ENCODE data around the gene GGTLC2. TPM values are rescaled to one million over a fixed set of nuclear protein-coding genes. Genes with fewer than 3 reads are reported as not detected.
"Not testable (repeated sequence)": the region's sequence is repeated elsewhere in the genome, so short reads cannot be mapped to it uniquely, and the experiment has no call there.

GGTLC2 gene
- not detected for total RNA-seq
- polyA plus RNA-seq: not detected

DNA sequence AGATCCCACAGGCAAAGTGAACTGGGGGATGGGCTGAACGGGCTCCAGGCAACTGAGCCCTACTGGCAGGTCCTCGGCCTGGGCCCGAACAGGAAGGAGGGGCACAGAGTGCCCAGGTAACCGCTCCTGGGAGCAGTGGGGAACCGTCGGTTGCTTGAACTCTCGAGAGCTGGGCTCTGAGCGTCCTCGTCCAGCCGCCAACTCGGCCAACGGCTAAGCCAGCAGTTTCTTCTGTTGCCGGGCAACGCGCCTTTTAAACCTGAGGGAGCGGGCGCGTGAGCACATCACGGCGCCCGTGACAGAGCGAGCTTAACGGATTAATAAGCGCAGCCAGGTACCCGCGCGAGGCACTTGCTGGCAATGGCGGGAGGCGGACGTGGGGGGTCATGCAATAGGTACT, at the start of gene GGTLC2:
Gene GGTLC2, plus strand, starts transcription at position 301 of the 400 bp plus-strand sequence. CDS start 1,732 bp downstream, outside the sequence.
- H3K27ac Mint-ChIP-seq; POLR2A ChIA-PET; H3K27me3 ChIP-seq (ENCODE audit: insufficient read depth, low read length, poor library complexity, severe bottlenecking); H3K9me3 Mint-ChIP-seq; DNase-seq; H3K4me3 Mint-ChIP-seq; H3K36me3 ChIP-seq (ENCODE audit: insufficient read depth, low read length); CTCF ChIA-PET; H3K9me3 ChIP-seq (ENCODE audit: low read length); H3K27me3 Mint-ChIP-seq; H3K4me1 ChIP-seq (ENCODE audit: insufficient read depth, low read length); H3K36me3 Mint-ChIP-seq; H3K27ac ChIP-seq (ENCODE audit: low read depth, low read length); H3K4me3 ChIP-seq (ENCODE audit: low read length); H3K4me1 Mint-ChIP-seq: not testable (repeated sequence)

DNA sequence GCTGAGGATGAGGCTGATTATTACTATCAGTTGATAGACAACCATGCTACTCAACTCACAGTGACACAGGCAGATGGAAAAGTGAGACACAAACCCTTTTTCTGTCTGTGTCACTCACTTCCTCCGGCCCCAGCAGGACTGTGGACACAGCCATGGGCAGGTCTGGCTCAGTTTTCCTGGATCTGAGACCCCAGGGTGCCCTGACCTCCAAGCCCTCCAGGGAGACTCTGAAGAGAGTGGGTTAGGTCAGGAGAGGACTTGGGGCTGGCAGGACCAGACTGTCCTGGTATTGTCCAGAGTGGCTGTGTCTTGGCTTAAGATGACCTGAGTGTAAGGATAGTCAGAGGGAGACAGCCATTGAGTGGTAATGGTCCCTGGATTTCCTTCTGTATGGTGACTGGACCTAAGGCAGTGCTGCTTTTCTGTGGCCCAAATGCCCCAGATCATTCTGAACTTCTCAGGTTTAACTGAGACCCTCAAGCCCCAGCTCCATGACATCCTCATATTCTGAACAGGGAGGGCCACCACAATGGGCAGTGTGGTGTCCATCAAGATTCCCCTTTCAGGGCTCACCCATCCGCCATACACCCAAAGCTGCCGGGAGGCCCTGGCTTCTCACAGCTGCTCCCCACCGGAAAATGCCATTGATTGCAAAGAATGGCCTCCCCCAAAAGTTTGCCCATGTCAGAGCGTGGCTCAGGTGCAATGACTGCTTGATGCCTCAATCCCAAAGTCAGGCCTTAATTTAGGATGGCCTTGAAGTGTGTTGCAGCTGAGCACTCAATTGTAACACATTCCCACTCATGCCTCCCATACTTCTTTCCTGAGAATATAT, 49.2 kb upstream of the GGTLC2 start:
- no peaks in the 10 kb centered on the region for H3K27me3 ChIP-seq (ENCODE audit: insufficient read depth, low read length, poor library complexity, severe bottlenecking)
- no peak overlapping the region for H3K27ac ChIP-seq (ENCODE audit: low read depth, low read length)
- H3K4me1 ChIP-seq (ENCODE audit: insufficient read depth, low read length): no peaks in the 10 kb centered on the region
- no peak overlapping the region for H3K4me3 ChIP-seq (ENCODE audit: low read length)
- H3K4me3 Mint-ChIP-seq: no peak overlapping the region
- peaks cover 7 to 14% of the 10 kb centered on the region in 2 donors for H3K27me3 Mint-ChIP-seq
- H3K9me3 Mint-ChIP-seq: no peaks in the 10 kb centered on the region
- CTCF ChIA-PET: interaction anchor here (1.0 to 1.1 kb wide), 2 partner anchors 8 to 158 kb away, joined by 3 to 4 read pairs; no protein-coding TSS in a partner anchor
- H3K36me3 ChIP-seq (ENCODE audit: insufficient read depth, low read length): no peaks in the 10 kb centered on the region
- H3K4me1 Mint-ChIP-seq: peaks cover 0 to 6% (median 0%) of the 10 kb centered on the region in 3 donors
- POLR2A ChIA-PET: no interaction called here
- H3K9me3 ChIP-seq (ENCODE audit: low read length): no peaks in the 10 kb centered on the region
- no peaks in the 10 kb centered on the region for H3K36me3 Mint-ChIP-seq
- DNase-seq: no peak
- H3K27ac Mint-ChIP-seq: peak overlapping the region in 1 of 8 donors; percentile 47

DNA sequence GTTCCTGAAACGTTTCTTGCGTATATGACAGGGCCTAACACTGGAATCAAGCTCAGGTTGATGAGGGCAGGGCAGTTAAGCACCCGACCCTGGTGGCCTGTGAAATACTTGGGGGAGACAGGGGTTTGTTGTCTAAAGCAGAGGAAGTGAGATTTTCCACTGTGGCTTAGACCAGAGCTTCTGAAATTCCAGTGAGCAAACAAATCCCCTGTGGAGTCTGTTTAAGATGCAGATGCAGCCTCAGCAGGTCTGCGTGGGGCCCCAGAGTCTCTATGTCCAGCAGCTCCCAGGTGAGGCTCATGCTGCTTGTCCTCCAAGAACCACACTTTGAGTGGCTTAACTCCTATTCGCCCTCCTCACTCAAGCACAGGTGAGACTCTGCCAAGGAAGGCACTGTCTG, 46.3 kb upstream of the GGTLC2 start:
- Histone ChIP-seq H3K9me3 (ENCODE audit: low read length) (no peaks in the 10 kb centered on the region), H3K4me3 (ENCODE audit: low read length) (no peak overlapping the region), H3K4me1 (ENCODE audit: insufficient read depth, low read length) (no peaks in the 10 kb centered on the region), H3K27me3 (ENCODE audit: insufficient read depth, low read length, poor library complexity, severe bottlenecking) (no peaks in the 10 kb centered on the region), H3K27ac (ENCODE audit: low read depth, low read length) (no peak overlapping the region), H3K36me3 (ENCODE audit: insufficient read depth, low read length) (no peaks in the 10 kb centered on the region)
- ChIA-PET CTCF (interaction anchor here (1.1 to 2.5 kb wide), 3 partner anchors 11 to 357 kb away, joined by 3 to 16 read pairs (median 3); no protein-coding TSS in a partner anchor), POLR2A (no interaction called here)
- Mint-ChIP-seq H3K36me3 (no peaks in the 10 kb centered on the region), H3K4me3 (no peak overlapping the region), H3K27me3 (peaks cover 6 to 13% of the 10 kb centered on the region in 2 donors), H3K4me1 (peaks cover 0 to 6% (median 0%) of the 10 kb centered on the region in 3 donors), H3K9me3 (no peaks in the 10 kb centered on the region), H3K27ac (peak overlapping the region in 1 of 8 donors; percentile 51)
- no peak for DNase-seq

GRCh38 chr22:22599248-22599647, 45.2 kb upstream of the GGTLC2 start:
- Mint-ChIP-seq H3K4me1 (no peaks in the 10 kb centered on the region), H3K9me3 (no peaks in the 10 kb centered on the region), H3K36me3 (no peaks in the 10 kb centered on the region), H3K27ac (no peak overlapping the region), H3K4me3 (no peak overlapping the region), H3K27me3 (peaks cover 3 to 8% of the 10 kb centered on the region in 2 donors)
- H3K4me3 ChIP-seq (ENCODE audit: low read length): no peak overlapping the region
- no peak overlapping the region for H3K27ac ChIP-seq (ENCODE audit: low read depth, low read length)
- H3K4me1 ChIP-seq (ENCODE audit: insufficient read depth, low read length): no peaks in the 10 kb centered on the region
- H3K36me3 ChIP-seq (ENCODE audit: insufficient read depth, low read length): no peaks in the 10 kb centered on the region
- ChIA-PET CTCF (interaction anchor here (2.5 kb wide), 1 partner anchor 12 kb away, joined by 16 read pairs; no protein-coding TSS in a partner anchor), POLR2A (no interaction called here)
- H3K9me3 ChIP-seq (ENCODE audit: low read length): no peaks in the 10 kb centered on the region
- no peak for DNase-seq
- no peaks in the 10 kb centered on the region for H3K27me3 ChIP-seq (ENCODE audit: insufficient read depth, low read length, poor library complexity, severe bottlenecking)

- Mint-ChIP-seq H3K4me3 (no peak overlapping the region), H3K27ac (peak overlapping the region in 1 of 8 donors; percentile 57), H3K36me3 (no peaks in the 10 kb centered on the region), H3K27me3 (peaks cover 3 to 8% of the 10 kb centered on the region in 2 donors), H3K9me3 (no peaks in the 10 kb centered on the region), H3K4me1 (peaks cover 0 to 4% (median 0%) of the 10 kb centered on the region in 3 donors)
- CTCF ChIA-PET: interaction anchor here (0.9 to 1.1 kb wide), 2 partner anchors 10 to 14 kb away, joined by 3 read pairs; no protein-coding TSS in a partner anchor
- Histone ChIP-seq H3K27me3 (ENCODE audit: insufficient read depth, low read length, poor library complexity, severe bottlenecking) (peaks cover 7% of the 10 kb centered on the region), H3K4me3 (ENCODE audit: low read length) (no peak overlapping the region), H3K27ac (ENCODE audit: low read depth, low read length) (no peak overlapping the region), H3K36me3 (ENCODE audit: insufficient read depth, low read length) (no peaks in the 10 kb centered on the region), H3K9me3 (ENCODE audit: low read length) (no peaks in the 10 kb centered on the region), H3K4me1 (ENCODE audit: insufficient read depth, low read length) (no peaks in the 10 kb centered on the region)
- DNase-seq: no peak
- POLR2A ChIA-PET: no interaction called here
Measured at GRCh38 chr22:22600531-22601261, 43.7 kb upstream of the GGTLC2 start.

DNA sequence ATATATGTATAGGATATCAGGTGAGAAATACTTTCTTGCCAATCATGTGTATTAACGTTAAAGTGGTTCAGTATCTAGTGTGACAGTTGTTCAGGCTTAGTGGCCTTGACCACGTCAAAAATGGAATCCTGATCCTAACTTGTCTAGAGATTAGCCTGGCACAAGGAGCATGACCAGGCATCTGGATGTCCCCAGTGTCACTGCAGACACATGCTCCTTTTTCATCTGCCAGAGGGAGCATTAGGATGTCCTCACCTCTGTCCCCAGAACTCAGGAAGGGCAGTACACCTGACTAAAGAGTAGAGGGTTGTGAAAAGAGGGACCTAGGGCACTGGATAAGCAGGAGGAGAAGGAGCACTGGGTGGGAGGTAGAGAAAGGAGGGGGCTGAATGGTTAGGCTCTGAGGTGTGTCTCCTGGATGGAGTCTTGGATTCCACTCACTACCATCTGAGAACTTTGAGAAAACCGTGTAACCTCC, 40.9 kb upstream of the GGTLC2 start:
- H3K27ac ChIP-seq (ENCODE audit: low read depth, low read length): no peak overlapping the region
- no peak for DNase-seq
- no peaks in the 10 kb centered on the region for H3K9me3 Mint-ChIP-seq
- H3K4me1 ChIP-seq (ENCODE audit: insufficient read depth, low read length): no peaks in the 10 kb centered on the region
- H3K27me3 ChIP-seq (ENCODE audit: insufficient read depth, low read length, poor library complexity, severe bottlenecking): peaks cover 7% of the 10 kb centered on the region
- peaks cover 0 to 4% (median 0%) of the 10 kb centered on the region in 3 donors for H3K36me3 Mint-ChIP-seq
- no peak overlapping the region for H3K27ac Mint-ChIP-seq
- peaks cover 0 to 11% (median 3%) of the 10 kb centered on the region in 3 donors for H3K4me1 Mint-ChIP-seq
- no peak overlapping the region for H3K4me3 ChIP-seq (ENCODE audit: low read length)
- H3K9me3 ChIP-seq (ENCODE audit: low read length): no peaks in the 10 kb centered on the region
- CTCF ChIA-PET: interaction anchor here (0.9 kb wide), 1 partner anchor 16 kb away, joined by 3 read pairs; no protein-coding TSS in a partner anchor
- no peaks in the 10 kb centered on the region for H3K36me3 ChIP-seq (ENCODE audit: insufficient read depth, low read length)
- POLR2A ChIA-PET: no interaction called here
- peaks cover 2 to 3% of the 10 kb centered on the region in 2 donors for H3K27me3 Mint-ChIP-seq
- no peak overlapping the region for H3K4me3 Mint-ChIP-seq

DNA sequence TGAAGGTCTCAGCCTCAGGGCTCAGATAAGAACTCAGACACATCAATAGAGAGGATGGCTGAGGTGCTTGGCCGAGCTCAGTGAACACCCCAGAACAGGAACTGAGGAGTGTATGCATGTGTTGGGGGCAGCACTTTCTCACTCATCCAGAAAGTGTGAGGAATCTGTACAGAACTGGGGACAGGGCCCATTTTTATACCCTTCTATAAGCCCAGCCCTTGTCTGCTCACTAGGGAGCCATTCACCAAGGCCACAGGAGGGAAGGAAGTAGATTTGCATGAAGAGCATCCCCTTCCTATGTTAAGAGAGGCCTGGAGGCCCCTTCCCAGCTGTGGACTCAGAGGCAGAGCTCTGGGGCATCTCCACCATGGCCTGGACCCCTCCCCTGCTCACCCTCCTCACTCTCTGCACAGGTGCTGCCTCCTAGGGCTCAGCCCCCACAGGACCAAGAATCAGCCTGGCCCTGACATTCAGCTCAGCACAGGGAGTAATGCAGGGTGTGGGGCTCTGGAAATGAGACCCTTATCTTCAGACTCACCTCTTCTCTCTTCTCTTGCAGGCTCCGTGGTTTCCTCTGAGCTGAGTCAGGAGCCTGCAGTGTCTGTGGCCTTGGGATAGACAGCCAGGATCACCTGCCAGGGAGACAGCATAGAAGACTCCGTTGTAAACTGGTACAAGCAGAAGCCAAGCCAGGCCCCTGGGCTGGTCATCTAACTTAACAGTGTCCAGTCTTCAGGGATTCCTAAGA, 39.9 kb upstream of the GGTLC2 start:
- H3K27me3 Mint-ChIP-seq: peaks cover 2 to 3% of the 10 kb centered on the region in 2 donors
- Histone ChIP-seq H3K27me3 (ENCODE audit: insufficient read depth, low read length, poor library complexity, severe bottlenecking) (peaks cover 7% of the 10 kb centered on the region), H3K27ac (ENCODE audit: low read depth, low read length) (no peak overlapping the region), H3K36me3 (ENCODE audit: insufficient read depth, low read length) (no peaks in the 10 kb centered on the region), H3K9me3 (ENCODE audit: low read length) (no peaks in the 10 kb centered on the region), H3K4me1 (ENCODE audit: insufficient read depth, low read length) (no peaks in the 10 kb centered on the region), H3K4me3 (ENCODE audit: low read length) (no peak overlapping the region)
- H3K9me3 Mint-ChIP-seq: no peaks in the 10 kb centered on the region
- H3K4me1 Mint-ChIP-seq: peaks cover 0 to 11% (median 3%) of the 10 kb centered on the region in 3 donors
- H3K36me3 Mint-ChIP-seq: peaks cover 0 to 4% (median 0%) of the 10 kb centered on the region in 3 donors
- ChIA-PET CTCF (interaction anchor here (0.8 to 0.9 kb wide), 2 partner anchors 14 to 17 kb away, joined by 3 read pairs; no protein-coding TSS in a partner anchor), POLR2A (no interaction called here)
- no peak for DNase-seq
- H3K27ac Mint-ChIP-seq: no peak overlapping the region
- H3K4me3 Mint-ChIP-seq: peak overlapping the region in 1 of 7 donors; percentile 9
